HG03139 (cell line): ENCODE measurements around the gene APBA1.
A peak's percentile ranks its signal among the peaks of the same experiment; 100 is the strongest.

Source experiments
- ATAC-seq: cut with Tn5 transposase; IDR thresholded peaks from one replicate; pipeline ENCODE4 v1.9.1; 2021; ENCODE audit not compliant: unreplicated experiment

The APBA1 gene

GRCh38 chr9:69671879-69672595, at the start of gene APBA1:
TSS of gene APBA1 (minus strand) at chr9:69672371.
- peak; percentile 20 for ATAC-seq

GRCh38 chr9:69719983-69720382, 47.8 kb upstream of the APBA1 start:
- ATAC-seq: no peak

DNA sequence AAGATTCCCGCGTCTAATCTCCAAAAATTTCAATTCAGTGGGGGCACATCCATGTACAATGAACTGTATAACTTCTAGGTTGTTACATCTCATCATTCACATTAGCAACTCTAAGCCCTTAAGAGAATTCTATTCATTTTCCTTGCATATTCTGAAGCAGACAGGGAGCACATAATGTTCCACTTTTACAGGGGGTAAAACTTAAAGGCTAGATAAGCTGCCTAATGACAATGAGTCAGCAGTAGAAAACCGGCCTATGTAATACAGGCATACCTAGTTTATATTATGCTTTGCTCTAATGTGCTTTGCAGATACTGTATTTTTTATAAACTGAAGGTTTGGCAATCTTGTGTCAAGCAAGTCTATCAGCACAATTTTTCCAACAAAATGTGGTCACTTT, 47.2 kb upstream of the APBA1 start:
- no peak for ATAC-seq

DNA sequence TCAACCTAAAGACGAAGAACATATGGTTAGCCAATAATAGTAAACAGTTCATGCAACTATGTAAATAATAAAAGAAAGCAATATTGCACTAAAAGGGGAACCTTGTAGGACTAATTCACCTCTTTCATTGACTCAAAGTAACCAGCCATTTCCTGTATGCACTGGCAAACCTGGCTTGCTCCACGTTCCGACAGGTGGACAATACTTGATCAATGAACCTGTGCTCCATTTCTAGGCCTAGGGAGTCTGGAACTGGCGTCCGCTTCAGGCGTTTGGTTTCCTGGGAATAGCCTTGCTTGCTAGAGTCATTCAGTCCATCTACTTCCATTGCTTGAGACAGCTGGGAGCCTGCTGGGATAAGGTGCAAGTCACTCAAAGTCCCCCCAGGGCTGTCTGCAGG, 46.0 kb upstream of the APBA1 start:
- ATAC-seq: no peak

- ATAC-seq: no peak
Observed at GRCh38 chr9:69715825-69716224, 43.7 kb upstream of the APBA1 start.

DNA sequence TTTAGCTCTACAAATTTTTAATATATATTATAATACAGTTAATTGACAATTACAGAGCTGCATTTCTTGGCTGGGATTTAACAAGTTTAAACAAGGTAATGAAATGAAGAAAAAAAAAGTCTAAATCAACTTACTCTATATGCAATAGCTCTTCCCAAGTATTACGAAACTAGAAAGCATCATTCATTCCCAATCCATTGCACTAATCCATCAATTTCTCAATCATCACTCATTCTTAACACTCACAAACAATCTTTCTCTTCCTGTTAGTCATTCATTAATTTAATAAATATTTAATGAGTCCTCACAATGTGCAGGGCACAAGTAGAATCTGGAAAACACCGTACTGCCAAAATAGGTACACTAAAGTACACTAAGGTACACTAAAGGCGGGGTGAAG, 42.9 kb upstream of the APBA1 start:
- no peak for ATAC-seq

DNA sequence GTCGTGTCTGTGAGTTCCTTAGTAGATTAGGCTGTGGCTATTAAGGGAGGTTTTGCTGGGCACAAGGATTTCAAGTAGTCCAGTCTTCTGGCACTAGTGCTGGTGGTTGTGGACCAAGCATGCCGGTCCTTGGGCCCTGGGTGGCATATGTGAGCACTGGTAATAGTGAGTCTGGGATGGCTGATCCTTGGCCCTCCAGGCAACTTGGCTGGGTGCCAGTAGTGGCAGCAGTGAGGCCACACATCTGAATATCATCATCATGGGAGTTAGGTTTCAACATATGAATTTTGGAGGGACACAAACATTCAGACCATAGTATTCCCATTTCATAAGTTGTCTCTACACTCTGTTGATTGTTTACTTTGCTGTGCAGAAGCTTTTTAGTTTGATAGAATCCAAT, 25.3 kb upstream of the APBA1 start:
- no peak for ATAC-seq

GRCh38 chr9:69696802-69697201, 24.6 kb upstream of the APBA1 start:
- no peak for ATAC-seq

DNA sequence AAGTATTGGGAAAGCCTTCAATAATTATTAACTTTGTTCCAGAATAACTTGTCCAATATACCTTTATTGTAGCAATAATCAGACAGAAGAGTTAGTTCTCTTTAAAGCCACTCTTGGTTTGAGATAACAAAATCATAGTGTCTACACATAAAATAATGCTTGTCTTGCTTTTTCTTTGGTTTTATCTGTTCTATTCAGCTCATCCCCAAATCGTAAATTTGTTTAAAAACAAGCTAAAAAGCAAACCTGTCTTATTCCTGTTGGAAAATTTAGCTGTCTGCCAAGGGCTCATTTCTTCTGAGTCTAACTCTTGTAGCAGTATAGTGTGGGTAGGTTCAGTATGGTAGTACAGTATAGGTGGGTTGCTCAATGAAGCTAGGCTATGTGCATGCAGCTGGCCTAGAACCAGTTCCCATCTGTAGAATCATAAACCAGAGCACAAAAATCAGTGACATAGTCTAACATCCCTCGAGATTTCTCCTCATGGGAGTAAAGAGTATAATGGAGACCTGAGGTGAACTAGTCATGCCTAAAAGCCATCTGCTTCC, 17.9 kb upstream of the APBA1 start:
- no peak for ATAC-seq

DNA sequence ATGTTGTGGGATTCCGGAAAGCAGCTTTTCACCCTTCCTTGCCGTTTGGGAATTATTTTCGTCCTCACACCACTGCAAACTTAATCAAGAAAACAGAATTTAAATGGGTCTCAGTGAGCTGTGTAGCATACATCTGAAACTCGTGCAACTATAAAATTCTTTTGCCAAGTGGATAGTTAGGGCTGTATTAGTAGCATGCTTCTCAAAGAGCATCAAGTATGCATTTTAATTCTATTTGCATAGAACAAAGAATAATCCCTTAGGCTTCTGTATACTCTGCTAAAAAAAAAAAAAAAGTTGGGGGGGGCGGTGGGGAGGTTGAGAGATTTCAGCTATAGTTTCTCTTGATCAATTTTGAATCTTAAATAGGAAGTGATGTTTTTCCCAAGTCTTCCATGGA, 11.8 kb upstream of the APBA1 start:
- ATAC-seq: no peak

DNA sequence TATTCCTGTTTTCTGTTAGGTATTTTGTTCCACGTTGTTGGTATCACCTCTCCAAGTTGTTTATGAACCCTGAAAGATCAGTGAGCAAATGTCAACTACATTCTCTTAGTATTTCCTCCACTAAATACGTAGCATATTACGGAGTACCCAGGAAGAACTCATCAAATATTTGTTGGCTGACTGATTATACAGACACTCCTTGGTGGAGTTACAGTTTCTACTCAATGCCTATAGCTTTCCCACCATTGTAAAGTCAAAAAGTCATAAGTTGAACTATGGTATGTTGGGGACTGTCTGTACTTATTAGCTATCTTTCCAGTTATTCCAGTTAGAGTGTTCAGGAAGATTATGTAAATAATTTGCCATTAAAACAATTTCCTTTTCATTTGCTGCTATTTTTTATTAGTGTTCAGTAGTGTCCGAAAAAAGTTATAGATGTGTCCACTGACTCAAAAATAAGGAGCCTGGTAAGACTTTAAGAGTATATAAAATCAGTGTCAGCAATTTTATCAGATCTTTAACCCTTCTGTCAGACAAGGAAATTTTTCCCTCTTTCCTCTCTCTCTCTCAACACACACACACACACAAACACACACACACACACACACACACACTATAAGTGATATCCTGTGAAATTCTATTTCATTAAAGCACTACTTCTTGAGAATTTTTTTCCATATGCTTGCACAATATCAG, 6.8 kb upstream of the APBA1 start:
- no peak for ATAC-seq

DNA sequence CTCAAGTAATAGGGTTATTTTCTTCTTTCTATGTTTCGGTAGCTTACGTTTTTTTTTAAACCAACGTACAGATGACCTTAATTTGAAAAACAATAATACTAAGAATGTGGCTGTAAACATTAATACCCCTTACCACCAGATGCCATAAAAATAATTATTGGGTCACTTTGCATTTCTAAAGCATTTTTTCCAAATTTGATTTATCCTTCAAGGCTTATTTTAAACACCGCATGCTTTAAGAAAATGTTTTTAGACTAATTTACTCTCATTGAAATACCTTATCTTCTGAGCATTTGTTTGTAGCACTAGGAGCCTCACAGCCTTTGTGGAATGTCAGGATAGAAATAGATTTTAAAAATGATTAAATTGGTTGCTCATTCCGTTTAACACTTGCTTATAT, 5.8 kb upstream of the APBA1 start:
- no peak for ATAC-seq

DNA sequence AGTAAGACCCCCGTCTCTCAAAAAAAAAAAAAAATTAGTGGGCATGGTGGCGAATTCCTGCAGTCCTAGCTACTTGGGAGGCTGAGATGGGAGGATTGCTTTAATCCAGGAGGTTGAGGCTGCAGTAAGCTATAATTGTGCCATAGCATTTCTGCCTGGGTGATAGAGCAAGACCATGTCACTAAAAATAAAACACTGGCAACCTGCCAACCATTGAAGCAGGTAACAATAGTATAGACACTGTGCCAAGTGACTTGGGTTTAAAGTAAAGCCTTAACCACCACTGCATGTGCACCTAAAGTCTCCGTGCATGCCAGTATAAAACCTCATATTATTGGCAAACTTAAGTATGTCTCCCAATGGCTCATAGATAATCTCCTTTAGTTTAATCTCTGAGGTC, 3.4 kb upstream of the APBA1 start:
- no peak for ATAC-seq

DNA sequence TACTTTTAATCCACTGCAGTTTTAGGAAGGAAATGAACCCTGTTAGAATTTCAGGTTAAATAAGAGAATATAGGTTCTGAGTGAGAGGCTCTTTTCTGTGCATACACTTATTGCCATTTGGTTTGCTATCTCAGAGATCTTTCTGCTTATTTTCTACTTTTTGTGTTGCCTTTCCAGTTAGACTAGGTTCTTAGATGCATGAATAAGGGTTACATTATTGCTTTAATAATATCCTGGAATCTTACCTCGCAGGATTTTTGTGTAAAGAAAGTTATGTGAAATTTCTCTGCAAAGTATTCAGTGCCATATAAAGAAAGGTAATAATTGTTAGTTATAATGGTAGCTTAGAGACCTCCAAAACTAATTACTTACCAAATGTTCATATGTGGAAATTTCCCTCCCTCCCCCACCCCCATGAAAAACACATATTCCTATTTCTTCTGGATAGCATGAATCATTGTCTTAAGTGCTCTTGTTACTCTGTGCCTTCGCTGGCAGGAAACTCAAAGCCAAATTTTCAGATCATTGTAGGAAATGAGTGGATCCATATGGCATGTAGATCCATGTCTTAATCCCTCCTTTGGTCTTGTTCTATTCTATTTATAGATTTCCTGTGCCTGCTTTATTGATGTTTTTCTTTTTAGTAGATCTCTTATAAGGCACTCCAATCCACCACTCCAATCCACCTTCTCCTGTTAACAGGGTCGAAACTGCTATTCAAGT, 2.7 kb upstream of the APBA1 start:
- no peak for ATAC-seq

GRCh38 chr9:69674112-69674685, 2.0 kb upstream of the APBA1 start:
- ATAC-seq: no peak

- ATAC-seq: no peak
Observed at GRCh38 chr9:69673311-69673640, 1.1 kb upstream of the APBA1 start.

DNA sequence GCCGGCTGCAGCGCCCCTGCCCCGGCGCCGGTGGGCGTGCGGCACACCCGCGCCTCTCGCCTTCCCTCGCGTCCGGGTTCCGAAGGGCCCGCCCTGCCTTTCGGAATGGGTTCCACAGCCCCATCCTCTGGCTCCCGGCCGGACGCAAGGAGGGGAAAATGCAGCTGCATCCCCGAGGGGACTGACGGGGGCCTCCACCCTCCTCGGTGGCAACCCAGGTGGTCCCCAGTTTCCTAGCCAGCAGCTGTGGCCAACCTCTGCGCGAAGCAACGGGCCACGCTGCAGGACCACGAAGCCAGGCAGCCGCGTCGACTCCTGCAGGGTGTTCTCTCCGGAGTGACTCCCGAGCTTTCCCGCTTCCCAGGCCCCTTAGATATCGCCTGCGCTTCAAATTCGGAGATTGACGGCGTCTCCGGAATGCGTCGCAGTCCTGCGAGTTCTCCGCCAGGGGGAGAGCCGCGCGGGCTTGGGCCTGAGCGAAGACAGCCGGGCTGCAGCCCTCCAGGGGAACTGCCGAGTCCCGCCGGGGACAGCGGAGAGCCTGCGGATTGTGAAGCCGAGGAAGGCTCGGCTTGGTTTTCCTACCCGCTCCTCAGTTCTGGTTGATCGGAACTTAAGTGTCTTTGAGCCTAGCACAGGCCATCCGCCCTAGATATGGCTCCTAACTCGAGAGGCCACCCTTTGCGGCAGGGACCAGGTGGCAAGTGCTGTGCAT, 582 bp upstream of the APBA1 start:
- peak; percentile 93 for ATAC-seq

- no peak for ATAC-seq
Observed at GRCh38 chr9:69671311-69671878, 776 bp downstream of the APBA1 start.

DNA sequence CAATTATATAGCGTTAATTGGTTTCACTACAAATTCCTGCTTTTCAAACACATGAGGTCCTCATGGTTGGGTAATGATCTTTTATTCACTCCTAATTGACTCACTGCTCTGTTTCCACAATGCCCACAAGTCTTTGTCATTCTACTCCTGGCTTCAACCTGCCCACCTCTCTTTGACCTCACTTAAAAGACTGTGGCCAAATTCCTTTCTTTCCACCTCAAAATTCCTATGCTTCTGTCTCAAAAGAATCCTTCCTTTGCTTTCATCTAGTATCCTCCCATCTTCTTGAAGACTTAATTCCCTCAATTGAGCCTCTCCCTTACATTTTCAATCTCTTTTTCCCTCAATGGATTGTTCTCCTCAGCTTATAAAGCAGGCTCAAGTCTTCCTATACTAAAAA, 4.9 kb downstream of the APBA1 start:
- ATAC-seq: no peak

GRCh38 chr9:69660304-69660703, 11.9 kb downstream of the APBA1 start:
- no peak for ATAC-seq
